D721Med (cell line): ENCODE data around the gene NHLRC4.

ENCODE experiments used
- DNase-seq: peaks from one replicate; pipeline ENCODE4 v3.0.0; 2011; ENCODE audit warnings: low spot score; ENCODE audit not compliant: insufficient read length
- FAIRE-seq: peaks from 2 replicates; lab custom pipeline; 2011; peaks lifted over from hg19 to GRCh38; lab: Jason Lieb, UNC
- TF ChIP-seq, protein P1 (sequence below): IDR thresholded peaks from 2 replicates; pipeline ENCODE4 v1.5.1; 2012; ENCODE audit warnings: mild to moderate bottlenecking, control low read depth; ENCODE audit not compliant: insufficient read depth; ENCODE audit errors: missing control alignments

Gene NHLRC4

DNA sequence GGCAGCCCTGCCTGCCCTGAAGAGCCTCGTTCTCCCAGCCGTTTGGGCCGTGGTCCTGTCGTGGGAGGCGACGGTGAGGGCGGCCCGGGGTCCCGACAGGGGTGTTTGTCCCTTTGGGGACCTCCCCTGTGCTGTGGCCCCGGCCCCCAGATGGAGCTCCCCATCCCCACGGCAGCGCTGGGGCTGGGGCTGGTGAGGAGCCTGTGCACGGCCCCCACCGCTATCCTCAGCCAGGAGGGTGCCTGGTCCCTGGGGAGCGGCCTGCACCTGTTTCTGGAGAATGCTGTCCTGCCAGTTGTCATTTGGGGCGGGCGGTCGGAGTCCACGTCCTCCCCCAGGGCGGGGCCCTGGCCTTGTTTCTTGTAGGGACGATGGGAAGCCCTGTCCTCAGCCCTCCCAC lies 32.7 kb upstream of the NHLRC4 start:
- TF ChIP-seq, protein P1, sequence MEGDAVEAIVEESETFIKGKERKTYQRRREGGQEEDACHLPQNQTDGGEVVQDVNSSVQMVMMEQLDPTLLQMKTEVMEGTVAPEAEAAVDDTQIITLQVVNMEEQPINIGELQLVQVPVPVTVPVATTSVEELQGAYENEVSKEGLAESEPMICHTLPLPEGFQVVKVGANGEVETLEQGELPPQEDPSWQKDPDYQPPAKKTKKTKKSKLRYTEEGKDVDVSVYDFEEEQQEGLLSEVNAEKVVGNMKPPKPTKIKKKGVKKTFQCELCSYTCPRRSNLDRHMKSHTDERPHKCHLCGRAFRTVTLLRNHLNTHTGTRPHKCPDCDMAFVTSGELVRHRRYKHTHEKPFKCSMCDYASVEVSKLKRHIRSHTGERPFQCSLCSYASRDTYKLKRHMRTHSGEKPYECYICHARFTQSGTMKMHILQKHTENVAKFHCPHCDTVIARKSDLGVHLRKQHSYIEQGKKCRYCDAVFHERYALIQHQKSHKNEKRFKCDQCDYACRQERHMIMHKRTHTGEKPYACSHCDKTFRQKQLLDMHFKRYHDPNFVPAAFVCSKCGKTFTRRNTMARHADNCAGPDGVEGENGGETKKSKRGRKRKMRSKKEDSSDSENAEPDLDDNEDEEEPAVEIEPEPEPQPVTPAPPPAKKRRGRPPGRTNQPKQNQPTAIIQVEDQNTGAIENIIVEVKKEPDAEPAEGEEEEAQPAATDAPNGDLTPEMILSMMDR, result no peak
- DNase-seq (no peak), FAIRE-seq (no peak)

DNA sequence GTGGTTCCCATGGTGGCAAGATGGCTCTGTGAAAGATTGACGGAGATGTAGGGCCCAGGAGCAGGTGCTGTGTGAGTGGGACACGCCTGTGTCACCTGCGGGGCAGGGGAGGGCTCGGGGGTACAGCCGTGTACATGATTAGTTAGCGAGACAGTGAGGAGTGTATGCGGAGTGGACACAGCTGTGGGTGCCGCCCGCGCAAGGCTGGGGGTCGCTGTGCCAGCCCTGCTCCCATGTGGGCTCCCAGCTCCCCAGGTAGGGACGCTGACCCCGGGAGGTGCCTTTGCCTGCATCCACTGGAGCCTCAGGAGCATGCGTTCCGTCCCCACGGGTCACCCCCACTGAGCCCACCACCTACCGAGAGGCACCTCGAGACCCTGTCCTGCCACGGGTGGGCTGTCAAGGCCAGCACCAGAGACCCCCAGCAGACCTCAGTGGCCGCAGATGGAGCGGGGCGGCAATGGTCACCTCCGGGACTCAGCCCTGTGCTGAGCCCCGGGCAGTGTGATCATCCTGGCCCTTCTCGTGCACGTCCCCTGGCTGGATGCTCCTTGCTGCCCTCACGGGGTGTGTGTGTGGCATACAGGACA lies 31.9 kb upstream of the NHLRC4 start:
- TF ChIP-seq, protein P1, result no peak
- FAIRE-seq, result no peak
- DNase-seq, result no peak

DNA sequence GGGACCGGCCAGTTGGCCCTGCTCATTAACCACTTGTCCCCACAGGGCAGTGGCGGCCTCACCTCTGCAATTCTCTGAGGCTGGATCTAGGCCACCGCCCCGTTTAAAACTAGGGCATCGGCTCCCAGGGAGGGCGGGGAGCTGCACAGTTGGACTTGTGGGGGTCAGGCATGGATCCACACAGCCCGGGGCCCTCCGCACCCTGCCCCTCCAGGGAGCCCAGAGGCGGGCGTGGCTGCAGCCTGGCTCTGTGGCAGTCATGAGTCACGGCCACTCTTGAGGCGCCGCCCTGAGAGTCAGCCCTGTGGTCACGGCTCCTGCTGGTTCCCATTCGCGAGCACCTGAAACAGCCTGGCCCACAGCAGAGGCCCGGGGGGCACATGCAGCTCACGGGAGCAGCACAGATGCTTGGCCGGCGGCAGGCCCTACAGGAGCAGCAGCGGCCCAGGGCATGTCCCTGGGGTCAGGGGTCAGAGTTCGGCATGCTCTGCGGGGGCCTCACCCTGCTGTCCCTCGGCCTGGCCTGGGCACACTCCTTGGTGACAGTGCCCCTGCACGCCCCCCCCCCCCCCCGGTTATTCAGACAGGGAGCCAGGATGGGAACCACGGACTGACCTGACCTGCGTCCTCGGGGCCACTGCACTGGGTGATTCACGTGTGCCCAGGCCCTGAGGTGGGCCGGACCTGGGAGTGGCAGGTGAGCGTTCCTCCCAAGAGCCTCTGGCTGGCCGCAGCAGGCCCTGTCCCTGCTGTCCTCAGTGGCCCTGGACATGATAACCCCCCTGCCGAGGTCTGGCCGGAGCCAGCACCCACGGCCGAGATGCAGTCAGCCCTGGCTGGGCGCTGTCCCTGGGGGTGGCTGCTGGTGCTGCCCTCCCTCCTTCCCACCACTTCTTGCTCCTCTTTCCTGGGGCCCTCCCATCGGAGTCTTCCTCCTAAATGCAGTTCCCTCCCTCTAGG lies 31.1 kb upstream of the NHLRC4 start:
- TF ChIP-seq, protein P1, result no peak
- FAIRE-seq (no peak), DNase-seq (no peak)

DNA sequence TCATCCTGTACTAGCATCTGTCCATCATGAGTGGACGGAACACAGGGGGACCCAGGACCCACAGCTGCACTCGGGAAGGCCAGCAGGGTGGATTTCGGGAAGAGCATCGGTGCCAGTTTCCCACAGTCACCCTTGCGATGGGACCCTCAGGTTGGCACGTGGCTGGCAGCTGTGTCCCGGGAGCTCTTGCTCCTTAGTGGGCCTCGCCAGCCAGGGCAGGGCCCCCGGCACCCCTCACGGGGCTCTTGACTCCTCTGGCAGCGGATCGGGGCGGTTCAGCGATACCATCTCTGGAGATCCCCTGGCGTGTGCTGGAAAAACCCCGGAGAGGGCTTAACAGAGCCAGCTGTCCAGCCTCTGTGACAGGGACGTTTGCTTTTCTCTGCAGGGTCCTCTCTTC lies 30.1 kb upstream of the NHLRC4 start:
- FAIRE-seq (no peak), DNase-seq (no peak)
- TF ChIP-seq, protein P1, result no peak

DNA sequence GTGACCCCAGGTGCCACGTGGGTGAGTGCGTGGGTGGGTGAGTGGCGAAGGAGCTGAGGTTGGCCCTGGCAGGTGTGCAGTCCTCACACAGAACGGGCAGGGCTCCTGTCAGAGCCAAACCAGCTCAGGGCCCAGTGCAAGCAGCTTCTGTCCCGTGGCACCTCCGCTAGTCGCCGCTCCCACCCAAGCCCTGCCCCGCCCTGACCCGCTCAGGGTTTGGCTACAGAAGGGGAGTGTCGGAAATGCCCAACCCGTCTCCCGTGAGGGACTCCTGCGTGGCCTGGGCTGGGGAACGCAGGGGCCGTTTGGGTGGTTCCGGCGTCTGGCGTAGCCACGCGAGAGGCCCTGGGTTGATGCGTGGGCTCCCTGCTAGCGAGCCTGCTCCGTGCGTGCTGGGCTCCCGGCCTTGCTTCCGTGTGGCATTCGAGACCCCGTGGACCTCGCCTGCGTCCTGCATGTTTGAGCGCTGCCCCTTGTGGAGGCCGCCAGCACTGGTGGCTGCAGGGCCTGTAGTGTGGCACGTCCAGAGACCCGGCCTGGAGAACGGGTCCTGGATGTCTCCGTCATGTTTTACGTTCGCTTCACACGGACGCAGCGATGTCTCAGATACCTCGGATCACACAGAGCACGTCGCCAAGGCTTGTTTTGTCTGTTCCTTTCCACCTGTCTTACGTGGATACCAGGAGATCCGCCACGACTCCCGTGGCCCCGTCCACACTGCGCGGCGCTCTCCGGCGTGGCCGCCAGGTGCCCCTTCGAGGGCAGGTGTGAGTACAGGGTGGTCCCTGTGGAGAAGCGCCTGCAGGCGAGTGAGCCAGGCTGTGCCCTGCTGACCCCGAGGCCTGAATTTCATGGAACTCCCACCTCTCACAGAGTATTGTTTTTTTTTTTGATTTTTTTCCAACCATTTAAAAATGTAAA lies 29.1 kb upstream of the NHLRC4 start:
- no peak for FAIRE-seq
- TF ChIP-seq, protein P1, result no peak
- no peak for DNase-seq

DNA sequence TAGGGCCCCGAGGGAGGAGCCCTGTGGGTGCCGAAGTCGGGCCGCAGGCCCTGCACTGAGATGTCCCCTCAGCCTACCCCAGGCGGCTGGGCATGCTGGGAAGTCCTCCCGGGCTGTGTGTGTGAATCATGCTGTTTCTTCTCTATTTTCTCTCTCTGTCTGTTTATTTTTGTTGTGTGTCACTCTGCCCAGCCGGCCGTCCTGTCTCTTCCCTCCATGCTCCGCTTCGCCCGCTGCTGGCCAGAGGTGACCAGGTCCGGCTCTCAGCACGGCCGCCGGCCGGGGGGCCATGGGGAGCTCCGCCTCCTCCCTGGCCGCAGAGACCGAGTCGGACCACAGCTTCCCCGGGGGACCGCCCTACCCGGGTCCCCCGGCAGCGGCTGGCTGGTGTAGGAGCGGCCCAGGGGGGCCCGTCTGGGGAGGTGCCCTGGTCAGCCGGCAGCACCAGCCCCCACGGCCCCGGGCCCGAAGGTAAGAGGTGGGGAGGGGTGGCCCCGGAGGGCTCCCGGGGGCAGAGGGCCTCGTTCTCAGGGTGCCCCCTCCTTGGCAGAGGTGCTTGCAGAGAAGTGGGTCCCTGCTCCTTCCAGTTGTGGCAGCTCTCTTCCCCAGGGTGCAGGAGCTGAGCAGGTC lies 26.8 kb upstream of the NHLRC4 start:
- FAIRE-seq (no peak), DNase-seq (no peak)
- TF ChIP-seq, protein P1, result no peak
